PFSK-1 (cell line): ENCODE measurements around the gene KRT6B.

Experiments used
- FOXP2 ChIP-seq: optimal IDR thresholded peaks from 2 replicates; pipeline ENCODE3; 2011; ENCODE audit warnings: borderline replicate concordance, control low read depth, inconsistent platforms; ENCODE audit not compliant: insufficient read depth; ENCODE audit errors: extremely low read length, extremely low read depth
- POLR2AphosphoS5 ChIP-seq: IDR thresholded peaks from 2 replicates; pipeline ENCODE4 v1.6.1; 2012; ENCODE audit warnings: low read depth, mild to moderate bottlenecking, control low read depth, low read length, moderate library complexity
- REST ChIP-seq, 2 experiments: IDR thresholded peaks; 2 replicates each; pipeline versions ENCODE4 v1.6.1 to v1.8.0; 2011 to 2012; ENCODE audit warnings: low read depth in 2 of 2, low read length in 2 of 2, control low read depth in 1 of 2, inconsistent platforms in 1 of 2, mild to moderate bottlenecking in 1 of 2, moderate library complexity in 1 of 2; ENCODE audit not compliant: insufficient read depth in 1 of 2
- SIN3A ChIP-seq: IDR thresholded peaks from 2 replicates; pipeline ENCODE4 v1.6.1; 2012; ENCODE audit warnings: mild to moderate bottlenecking, low read length, moderate library complexity, borderline replicate concordance; ENCODE audit not compliant: insufficient read depth
- TAF1 ChIP-seq: IDR thresholded peaks from 2 replicates; pipeline ENCODE4 v1.6.1; 2012; ENCODE audit warnings: low read length, control low read depth, borderline replicate concordance; ENCODE audit not compliant: insufficient read depth

KRT6B gene

GRCh38 chr12:52427083-52427482 lies 24.9 kb downstream of the KRT6B start:
- no peak for TF ChIP-seq REST (IDR thresholded peaks at IDR 0.05; ENCODE audit: insufficient read depth in 1 of 2, low read depth in 2 of 2, low read length in 2 of 2)
- TF ChIP-seq FOXP2, result no peak
- TF ChIP-seq SIN3A, result no peak
- TF ChIP-seq TAF1, result no peak
- TF ChIP-seq POLR2AphosphoS5, result no peak

DNA sequence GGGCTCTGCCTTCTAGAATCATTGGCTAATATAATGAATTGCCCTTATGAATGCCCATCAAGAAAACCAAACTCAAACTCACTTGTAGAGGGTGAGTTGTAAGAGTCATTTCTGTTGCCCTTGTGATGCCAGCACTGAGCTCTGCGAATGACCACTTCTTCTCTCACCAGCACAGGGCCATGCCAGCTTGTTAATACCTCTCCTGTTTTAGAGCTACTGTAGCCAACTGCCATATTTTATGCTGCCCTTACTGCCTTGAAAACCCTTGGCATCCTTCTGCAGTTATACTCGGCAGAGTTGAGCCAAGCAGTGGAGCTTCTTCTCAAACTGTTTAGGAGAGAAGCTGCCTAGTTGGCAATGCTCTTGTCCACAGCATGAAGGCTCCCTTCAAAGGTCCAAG lies 25.9 kb downstream of the KRT6B start:
- no peak for TF ChIP-seq REST (IDR thresholded peaks at IDR 0.05; ENCODE audit: insufficient read depth in 1 of 2, low read depth in 2 of 2, low read length in 2 of 2)

GRCh38 chr12:52425466-52425865 lies 26.5 kb downstream of the KRT6B start:
- TF ChIP-seq TAF1 (no peak), FOXP2 (no peak), POLR2AphosphoS5 (no peak), REST (IDR thresholded peaks at IDR 0.05; ENCODE audit: insufficient read depth in 1 of 2, low read depth in 2 of 2, low read length in 2 of 2) (no peak), SIN3A (no peak)

DNA sequence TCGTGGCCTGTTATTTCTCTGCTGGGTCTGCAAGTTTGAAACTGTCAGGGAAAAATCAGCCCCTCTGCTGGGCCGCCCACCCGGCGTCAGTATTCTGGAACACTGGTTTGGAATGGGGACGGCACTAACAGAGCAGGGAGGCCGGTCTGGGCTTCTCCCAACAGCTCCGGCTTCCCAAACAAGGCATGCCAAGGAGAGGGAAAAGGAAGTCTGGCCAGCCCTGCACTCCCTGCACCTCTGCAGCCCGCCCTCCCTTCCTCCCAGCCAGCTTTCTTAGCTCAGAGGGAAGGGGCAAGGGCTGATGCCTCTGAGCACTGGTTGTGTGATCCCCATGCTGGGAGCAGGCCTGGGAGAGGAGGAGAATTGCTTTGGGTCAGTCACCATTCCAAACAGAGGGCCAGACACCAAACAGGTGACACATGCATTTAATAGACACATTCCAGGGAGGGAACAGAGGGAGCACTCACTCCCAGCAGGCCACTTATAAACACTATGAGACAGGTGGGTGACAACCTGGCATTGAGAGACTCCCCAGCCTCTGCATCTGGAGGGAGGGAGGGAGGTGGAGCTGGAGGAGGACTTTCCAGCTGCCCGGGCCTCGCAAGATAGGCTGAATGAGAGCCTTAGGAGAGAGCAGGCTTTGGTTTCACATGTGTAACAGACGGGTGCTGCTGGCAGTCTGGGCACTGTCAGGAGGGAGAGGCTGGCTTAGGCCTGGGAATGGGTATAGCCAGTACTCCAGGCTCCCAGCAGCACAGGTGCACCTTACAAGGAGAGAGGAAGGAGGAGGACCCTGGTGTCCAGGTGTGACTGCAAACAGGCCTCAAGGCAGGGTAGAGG lies 28.1 kb downstream of the KRT6B start:
- no peak for TF ChIP-seq TAF1
- TF ChIP-seq POLR2AphosphoS5, result no peak
- no peak for TF ChIP-seq FOXP2
- TF ChIP-seq REST (IDR thresholded peaks at IDR 0.05; ENCODE audit: insufficient read depth in 1 of 2, low read depth in 2 of 2, low read length in 2 of 2), result no peak
- TF ChIP-seq SIN3A, result no peak

DNA sequence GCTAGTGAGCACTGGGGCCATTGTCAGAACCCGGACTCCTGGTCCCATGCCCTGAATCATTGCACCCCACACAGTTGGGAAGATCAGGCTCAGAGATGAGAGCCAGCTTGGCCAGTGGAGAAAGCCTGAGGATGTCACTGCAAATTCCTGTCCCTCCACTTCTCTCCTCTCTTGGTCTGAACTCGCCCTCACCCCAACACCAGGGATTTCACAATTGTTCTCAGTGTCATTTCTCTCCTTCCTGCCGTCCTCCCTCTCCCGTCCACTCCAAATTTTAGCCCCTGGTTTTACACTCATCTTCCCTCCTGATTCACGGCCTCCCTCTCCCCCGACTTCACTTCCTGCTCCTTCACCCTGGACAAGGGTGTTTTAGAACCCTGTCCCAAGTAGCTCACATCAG lies 28.9 kb downstream of the KRT6B start:
- TF ChIP-seq SIN3A (no peak), POLR2AphosphoS5 (no peak), REST (IDR thresholded peaks at IDR 0.05; ENCODE audit: insufficient read depth in 1 of 2, low read depth in 2 of 2, low read length in 2 of 2) (no peak), FOXP2 (no peak)
